ENCODE data around the gene MGAT5B.

The MGAT5B gene

GRCh38 chr17:76925441-76925891 is 57.3 kb downstream of the MGAT5B start:
- Histone ChIP-seq H3K27ac (no peak overlapping the region), H3K4me3 (no peak overlapping the region)
- DNase-seq (ENCODE audit: low spot score) = no peak
- no peak for TF ChIP-seq CTCF (IDR thresholded peaks at IDR 0.05)

- Histone ChIP-seq H3K4me3 (no peak overlapping the region), H3K27ac (no peak overlapping the region)
- TF ChIP-seq CTCF (IDR thresholded peaks at IDR 0.05) = no peak
- DNase-seq (ENCODE audit: low spot score) = no peak
These were observed 58.1 kb downstream of the MGAT5B start for GRCh38 chr17:76926237-76926866.

- H3K27ac ChIP-seq = no peak overlapping the region
- no peak for TF ChIP-seq CTCF (IDR thresholded peaks at IDR 0.05)
- H3K4me3 ChIP-seq = no peak overlapping the region
- no peak for DNase-seq (ENCODE audit: low spot score)
These were observed 59.4 kb downstream of the MGAT5B start for GRCh38 chr17:76927577-76927976.

GRCh38 chr17:76927982-76928381 is 59.8 kb downstream of the MGAT5B start:
- Histone ChIP-seq H3K4me3 (no peak overlapping the region), H3K27ac (no peak overlapping the region)
- TF ChIP-seq CTCF (IDR thresholded peaks at IDR 0.05) = no peak
- DNase-seq (ENCODE audit: low spot score) = no peak

- Histone ChIP-seq H3K4me3 (no peak overlapping the region), H3K27ac (no peak overlapping the region)
- no peak for TF ChIP-seq CTCF (IDR thresholded peaks at IDR 0.05)
- DNase-seq (ENCODE audit: low spot score) = no peak
These were observed 60.9 kb downstream of the MGAT5B start for GRCh38 chr17:76929148-76929547.

GRCh38 chr17:76929601-76930000 is 61.4 kb downstream of the MGAT5B start:
- Histone ChIP-seq H3K27ac (no peak overlapping the region), H3K4me3 (no peak overlapping the region)
- no peak for DNase-seq (ENCODE audit: low spot score)
- TF ChIP-seq CTCF (IDR thresholded peaks at IDR 0.05) = no peak

- no peak for TF ChIP-seq CTCF (IDR thresholded peaks at IDR 0.05)
- Histone ChIP-seq H3K4me3 (no peak overlapping the region), H3K27ac (no peak overlapping the region)
- no peak for DNase-seq (ENCODE audit: low spot score)
These were observed 61.9 kb downstream of the MGAT5B start for GRCh38 chr17:76930107-76930506.
